ENCODE measurements around the gene ATP1A1.

- no peak for TF ChIP-seq POLR2AphosphoS5 (IDR thresholded peaks at IDR 0.05)
- no peak for TF ChIP-seq EP300 (IDR thresholded peaks at IDR 0.05)
- TF ChIP-seq CTCF (IDR thresholded peaks at IDR 0.05) = no peak
These were observed 43.3 kb upstream of the ATP1A1 start for GRCh38 chr1:116329524-116330341.

All from gastroesophageal sphincter (tissue), 3 donors.